PC-3 (cell line): ENCODE results near the gene CCDC77. TPM values are rescaled to one million over a fixed set of nuclear protein-coding genes. Genes with fewer than 3 reads are reported as not detected.
"Not testable (repeated sequence)": the region's sequence is repeated elsewhere in the genome, so short reads cannot be mapped to it uniquely, and the experiment has no call there.

Experiments used
- ATAC-seq: fragments of 200-7000 bp; cut with Tn5 transposase; 2 replicates; pipeline ENCODE4 v1.9.1; 2020; ENCODE audit warnings: mild to moderate bottlenecking, moderate library complexity
- BruUV-seq: library from RNA; stranded (reverse); fragments of 400-500 nt; replicated peaks from 2 replicates; lab custom pipeline; 2021; lab: Mats Ljungman, UMichigan
- CTCF ChIA-PET: fragments of 300-600 bp; sonication (Branson Sonifier 250); formaldehyde crosslinking; loops from one replicate; lab custom pipeline; 2022; ENCODE audit warnings: antibody characterized with exemption; lab: Charles Lee
- POLR2A ChIA-PET: fragments of 300-600 bp; sonication (Branson Sonifier 250); formaldehyde crosslinking; loops from one replicate; lab custom pipeline; 2022; ENCODE audit warnings: antibody characterized with exemption; ENCODE audit not compliant: unreplicated experiment; lab: Charles Lee
- DNase-seq: peaks from one replicate; pipeline ENCODE4 v3.0.0-alpha.2; 2015
- H2AFZ ChIP-seq: fragments of 300-600 bp; sonication (generic); 2 replicates; pipeline ENCODE4 v1.6.0; 2016; ENCODE audit warnings: antibody characterized with exemption, low read length
- H3F3A ChIP-seq: fragments of 300-600 bp; sonication (generic); one replicate; pipeline ENCODE4 v1.6.0; 2017; ENCODE audit warnings: antibody characterized with exemption, low read length, control low read depth, mild to moderate bottlenecking; ENCODE audit not compliant: unreplicated experiment
- H3K27ac ChIP-seq: fragments of 300-600 bp; sonication (generic); 2 replicates; pipeline ENCODE4 v1.5.1; 2016; ENCODE audit warnings: mild to moderate bottlenecking, low read length
- H3K27me3 ChIP-seq: fragments of 300-600 bp; sonication (generic); 2 replicates; pipeline ENCODE4 v1.6.1; 2016; ENCODE audit warnings: low read length, mixed read lengths
- H3K36me3 ChIP-seq: fragments of 300-600 bp; sonication (generic); 2 replicates; pipeline ENCODE4 v1.6.1; 2016; ENCODE audit warnings: low read depth, mixed run types, low read length, mixed read lengths
- H3K4me1 ChIP-seq: fragments of 300-600 bp; sonication (generic); 2 replicates; pipeline ENCODE4 v1.5.1; 2016; ENCODE audit warnings: low read length; ENCODE audit not compliant: insufficient read depth
- H3K4me2 ChIP-seq: fragments of 300-600 bp; sonication (generic); 2 replicates; pipeline ENCODE4 v1.6.0; 2016; ENCODE audit warnings: low read length
- H3K4me3 ChIP-seq: fragments of 300-600 bp; sonication (generic); 2 replicates; pipeline ENCODE4 v1.5.1; 2016; ENCODE audit warnings: mild to moderate bottlenecking, low read length, mixed read lengths
- H3K79me2 ChIP-seq: fragments of 300-600 bp; sonication (generic); 2 replicates; pipeline ENCODE4 v1.6.1; 2017; ENCODE audit warnings: low read length, mixed read lengths
- H3K9ac ChIP-seq: fragments of 300-600 bp; sonication (generic); 2 replicates; pipeline ENCODE4 v1.6.0; 2016; ENCODE audit warnings: mild to moderate bottlenecking, low read length
- H3K9me2 ChIP-seq: fragments of 300-600 bp; sonication (generic); replicated peaks from 2 replicates; pipeline ENCODE4 v1.6.1; 2016; ENCODE audit warnings: mixed run types, low read length, mixed read lengths
- H3K9me3 ChIP-seq: fragments of 300-600 bp; sonication (generic); 2 replicates; pipeline ENCODE4 v1.6.1; 2016; ENCODE audit warnings: low read length, mixed read lengths
- H4K20me1 ChIP-seq: fragments of 300-600 bp; sonication (generic); 2 replicates; pipeline ENCODE4 v1.6.1; 2016; ENCODE audit warnings: low read length, mixed read lengths
- EZH2 ChIP-seq: fragments of 300-600 bp; sonication (generic); IDR thresholded peaks from one replicate; pipeline ENCODE4 v1.6.1; 2017; ENCODE audit warnings: antibody characterized with exemption, mild to moderate bottlenecking, low read length; ENCODE audit not compliant: unreplicated experiment
- EZH2phosphoT487 ChIP-seq: fragments of 300-600 bp; sonication (generic); IDR thresholded peaks from 2 replicates; pipeline ENCODE4 v1.6.1; 2018; ENCODE audit warnings: mild to moderate bottlenecking, antibody characterized with exemption, low read length, borderline replicate concordance
- intact Hi-C: fragments of 100-400 bp; cut with micrococcal nuclease; formaldehyde crosslinking; loops from 2 replicates; pipeline ENCODE4 v1.9.0; 2023
- total RNA-seq: library from RNA; depleted of rRNA; stranded (reverse); fragments of >200 nt; gene quantifications from 2 replicates; pipeline ENCODE4 v1.2.3, GENCODE V29; 2014
- TF ChIP-seq, protein P1 (sequence below): fragments of 300-600 bp; sonication (generic); conservative IDR thresholded peaks from 2 replicates; pipeline ENCODE4 v1.5.1; 2017; ENCODE audit warnings: antibody characterized with exemption, low read depth, mild to moderate bottlenecking, low read length

CCDC77 gene
- total RNA-seq, 1 experiment from 2014 or later, result 10.5 TPM

DNA sequence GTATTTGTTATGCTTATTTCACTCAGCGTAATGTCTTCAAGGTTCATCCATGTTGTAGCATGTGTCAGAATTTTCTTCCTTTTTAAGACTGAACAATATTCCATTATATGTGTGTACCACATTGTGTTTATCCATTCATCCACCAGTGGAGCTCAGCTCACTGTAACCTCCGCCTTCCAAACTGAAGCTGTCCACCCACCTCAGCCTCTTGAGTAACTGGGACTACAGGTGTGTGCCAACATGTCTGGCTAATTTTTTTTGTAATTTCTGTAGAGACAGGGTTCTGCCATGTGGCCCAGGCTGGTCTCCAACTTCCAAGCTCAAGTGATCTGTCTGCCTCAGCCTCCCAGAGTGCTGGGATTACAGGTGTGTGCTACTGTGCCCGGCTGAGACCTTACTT is 21.1 kb downstream of the CCDC77 start:
- Histone ChIP-seq H3K4me1 (no peaks in the 10 kb centered on the region), H3F3A (no peaks in the 10 kb centered on the region), H3K27ac (no peak overlapping the region), H3K27me3 (no peaks in the 10 kb centered on the region), H3K36me3 (no peaks in the 10 kb centered on the region), H3K79me2 (no peaks in the 10 kb centered on the region), H4K20me1 (no peaks in the 10 kb centered on the region), H3K4me3 (no peak overlapping the region), H3K4me2 (no peak overlapping the region), H2AFZ (no peak overlapping the region), H3K9ac (no peak overlapping the region), H3K9me2 (no peaks in the 10 kb centered on the region), H3K9me3 (no peaks in the 10 kb centered on the region)
- DNase-seq (no peak), ATAC-seq (no peak)
- TF ChIP-seq EZH2 (no peak), EZH2phosphoT487 (no peak)
- TF ChIP-seq, protein P1, sequence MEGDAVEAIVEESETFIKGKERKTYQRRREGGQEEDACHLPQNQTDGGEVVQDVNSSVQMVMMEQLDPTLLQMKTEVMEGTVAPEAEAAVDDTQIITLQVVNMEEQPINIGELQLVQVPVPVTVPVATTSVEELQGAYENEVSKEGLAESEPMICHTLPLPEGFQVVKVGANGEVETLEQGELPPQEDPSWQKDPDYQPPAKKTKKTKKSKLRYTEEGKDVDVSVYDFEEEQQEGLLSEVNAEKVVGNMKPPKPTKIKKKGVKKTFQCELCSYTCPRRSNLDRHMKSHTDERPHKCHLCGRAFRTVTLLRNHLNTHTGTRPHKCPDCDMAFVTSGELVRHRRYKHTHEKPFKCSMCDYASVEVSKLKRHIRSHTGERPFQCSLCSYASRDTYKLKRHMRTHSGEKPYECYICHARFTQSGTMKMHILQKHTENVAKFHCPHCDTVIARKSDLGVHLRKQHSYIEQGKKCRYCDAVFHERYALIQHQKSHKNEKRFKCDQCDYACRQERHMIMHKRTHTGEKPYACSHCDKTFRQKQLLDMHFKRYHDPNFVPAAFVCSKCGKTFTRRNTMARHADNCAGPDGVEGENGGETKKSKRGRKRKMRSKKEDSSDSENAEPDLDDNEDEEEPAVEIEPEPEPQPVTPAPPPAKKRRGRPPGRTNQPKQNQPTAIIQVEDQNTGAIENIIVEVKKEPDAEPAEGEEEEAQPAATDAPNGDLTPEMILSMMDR, result no peak
- POLR2A ChIA-PET, result no interaction called here
- CTCF ChIA-PET, result no interaction called here
- no TSS peak for BruUV-seq
- intact Hi-C loops, result no loop called here

DNA sequence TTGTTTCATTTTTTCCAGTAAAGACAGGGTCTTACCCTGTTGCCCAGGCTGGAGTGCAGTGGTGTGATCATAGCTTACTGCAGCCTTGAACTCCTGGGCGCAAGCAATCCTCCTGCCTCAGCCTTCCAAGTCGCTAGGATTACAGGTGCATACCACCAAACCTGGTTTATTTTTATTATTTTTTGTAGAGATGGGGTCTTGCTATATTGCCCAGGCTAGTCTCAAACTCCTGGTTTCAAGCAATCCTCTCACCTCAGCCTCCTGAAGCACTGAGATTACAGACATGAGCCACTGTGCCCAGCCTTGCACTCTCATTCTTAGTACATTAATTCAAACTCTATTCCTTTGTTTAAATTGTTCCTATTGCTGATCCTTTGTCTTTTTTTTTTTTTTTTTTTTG is 34.3 kb downstream of the CCDC77 start:
- H3K36me3 ChIP-seq, H3K4me2 ChIP-seq, intact Hi-C loops, H4K20me1 ChIP-seq, CTCF ChIA-PET, H3K79me2 ChIP-seq, H3K9me2 ChIP-seq, H3K27ac ChIP-seq, H2AFZ ChIP-seq, DNase-seq, H3F3A ChIP-seq, POLR2A ChIA-PET, BruUV-seq, H3K27me3 ChIP-seq, H3K4me1 ChIP-seq, ATAC-seq, H3K9me3 ChIP-seq, H3K9ac ChIP-seq, H3K4me3 ChIP-seq: not testable (repeated sequence)

DNA sequence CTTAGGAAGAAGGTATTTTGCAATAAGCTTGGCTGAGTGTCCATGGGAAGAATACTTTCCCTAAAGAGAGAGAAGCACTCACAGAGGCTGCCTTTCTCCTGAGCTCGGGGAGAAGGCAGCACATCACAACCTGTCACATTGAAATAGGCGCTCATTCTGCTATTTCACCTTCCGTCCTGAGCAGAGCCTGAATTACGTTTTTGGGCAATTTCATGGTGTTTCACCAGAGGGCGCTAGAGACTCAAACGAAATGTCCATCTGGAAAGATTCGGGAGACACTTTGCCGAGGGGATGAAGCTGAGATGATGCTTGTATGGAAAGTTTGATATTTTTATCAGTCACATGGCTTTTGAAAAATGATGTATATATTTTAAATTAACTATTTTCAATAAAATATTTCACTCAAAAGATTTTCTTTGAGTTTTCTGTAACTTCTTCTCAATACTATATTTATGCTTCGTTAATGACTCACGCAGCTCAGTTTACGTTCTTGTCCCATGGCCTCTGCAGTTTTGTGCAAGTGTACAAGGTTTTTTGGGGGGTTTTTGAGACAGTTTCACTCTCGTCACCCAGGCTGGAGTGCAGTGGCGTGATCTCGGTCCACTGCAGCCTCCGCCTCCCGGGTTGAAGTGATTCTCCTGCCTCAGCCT is 40.9 kb downstream of the CCDC77 start:
- CTCF ChIA-PET, result interaction anchor here (0.5 to 1.0 kb wide), 5 partner anchors 9 to 105 kb away, joined by 3 to 11 read pairs (median 3); no protein-coding TSS in a partner anchor

More for the DNA sequence above, 40.9 kb downstream of the CCDC77 start:
- TF ChIP-seq EZH2phosphoT487, result no peak
- TF ChIP-seq, protein P1, result peak; percentile 77
- ATAC-seq (no peak), DNase-seq (peak; percentile 82)
- H3K36me3 ChIP-seq, result peaks cover 6% of the 10 kb centered on the region; the same call in 1 of the 2 replicates
- H2AFZ ChIP-seq, result no peak overlapping the region
- H3K9me3 ChIP-seq, result no peaks in the 10 kb centered on the region
- H3F3A ChIP-seq, result no peaks in the 10 kb centered on the region
- intact Hi-C loops, result loop anchor here (1.0 kb wide), 1 partner anchor 105 kb away; no protein-coding TSS in a partner anchor
- POLR2A ChIA-PET, result no interaction called here
- H3K79me2 ChIP-seq, result no peaks in the 10 kb centered on the region
- H4K20me1 ChIP-seq, result no peaks in the 10 kb centered on the region
- H3K4me3 ChIP-seq, result no peak overlapping the region
- H3K27ac ChIP-seq, result no peak overlapping the region
- H3K4me1 ChIP-seq, result no peaks in the 10 kb centered on the region
- no peak overlapping the region for H3K9ac ChIP-seq
- H3K9me2 ChIP-seq, result no peaks in the 10 kb centered on the region
- H3K27me3 ChIP-seq, result no peaks in the 10 kb centered on the region
- BruUV-seq, result no TSS peak
- H3K4me2 ChIP-seq, result no peak overlapping the region
